ENCODE results near the gene OR2AT4.

GRCh38 chr11:75096456-75097172 lies at the start of gene OR2AT4:
- TF ChIP-seq CTCF (IDR thresholded peaks at IDR 0.05; ENCODE audit: low read depth, low read length) (no peak), POLR2A (IDR thresholded peaks at IDR 0.05; ENCODE audit: extremely low read depth, insufficient read length) (no peak), MAX (IDR thresholded peaks at IDR 0.05; ENCODE audit: low read depth, low read length) (no peak), MYC (IDR thresholded peaks at IDR 0.05; ENCODE audit: low read depth, low read length) (no peak)

Data from NB4 (cell line).